ENCODE results near the gene CCL24.
"Not testable (repeated sequence)": the region's sequence is repeated elsewhere in the genome, so short reads cannot be mapped to it uniquely, and the experiment has no call there.

The CCL24 gene

DNA sequence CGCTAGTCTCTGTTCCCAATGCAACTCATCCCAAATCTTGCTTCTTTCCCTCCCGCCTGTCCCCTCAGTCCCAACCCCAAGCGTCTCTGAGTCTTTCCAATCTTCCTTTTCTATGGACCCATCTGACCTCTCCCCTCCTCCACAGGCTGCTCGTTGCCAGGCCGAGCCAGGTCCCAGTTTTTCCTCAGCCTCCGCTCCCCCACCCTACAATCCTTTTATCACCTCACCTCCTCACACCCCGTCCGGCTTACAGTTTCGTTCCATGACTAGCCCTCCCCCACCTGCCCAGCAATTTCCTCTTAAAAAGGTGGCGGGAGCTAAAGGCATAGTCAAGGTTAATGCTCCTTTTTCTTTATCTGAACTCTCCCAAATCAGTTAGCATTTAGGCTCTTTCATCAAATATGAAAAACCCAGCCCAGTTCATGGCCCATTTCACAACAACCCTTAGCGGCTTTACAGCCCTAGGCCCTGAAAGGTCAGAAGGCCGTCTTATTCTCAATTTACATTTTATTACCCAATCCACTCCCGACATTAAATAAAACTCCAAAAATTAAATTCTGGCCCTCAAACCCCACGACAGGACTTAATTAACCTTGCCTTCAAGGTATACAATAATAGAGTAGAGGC is 32.8 kb downstream of the CCL24 start:
- not testable (repeated sequence) for DNase-seq (ENCODE audit: low read depth)

GRCh38 chr7:75779516-75779915 is 34.1 kb downstream of the CCL24 start:
- not testable (repeated sequence) for DNase-seq (ENCODE audit: low read depth)

DNA sequence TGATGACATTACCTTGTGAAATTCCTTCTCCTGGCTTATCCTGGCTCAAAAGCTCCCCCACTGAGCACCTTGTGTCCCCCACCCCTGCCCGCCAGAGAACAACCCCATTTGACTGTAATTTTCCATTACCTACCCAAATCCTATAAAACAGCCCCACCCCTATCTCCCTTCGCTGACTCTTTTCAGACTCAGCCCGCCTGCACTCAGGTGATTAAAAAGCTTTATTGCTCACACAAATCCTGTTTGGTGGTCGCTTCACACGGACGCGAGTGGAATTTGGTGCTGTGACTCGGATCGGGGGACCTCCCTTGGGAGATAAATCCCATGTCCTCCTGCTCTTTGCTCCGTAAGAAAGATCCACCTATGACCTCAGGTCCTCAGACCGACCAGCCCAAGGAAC is 34.6 kb downstream of the CCL24 start:
- not testable (repeated sequence) for DNase-seq (ENCODE audit: low read depth)

GRCh38 chr7:75776295-75776971 is 37.2 kb downstream of the CCL24 start:
- peak; percentile 88 for DNase-seq (ENCODE audit: low read depth)

DNA sequence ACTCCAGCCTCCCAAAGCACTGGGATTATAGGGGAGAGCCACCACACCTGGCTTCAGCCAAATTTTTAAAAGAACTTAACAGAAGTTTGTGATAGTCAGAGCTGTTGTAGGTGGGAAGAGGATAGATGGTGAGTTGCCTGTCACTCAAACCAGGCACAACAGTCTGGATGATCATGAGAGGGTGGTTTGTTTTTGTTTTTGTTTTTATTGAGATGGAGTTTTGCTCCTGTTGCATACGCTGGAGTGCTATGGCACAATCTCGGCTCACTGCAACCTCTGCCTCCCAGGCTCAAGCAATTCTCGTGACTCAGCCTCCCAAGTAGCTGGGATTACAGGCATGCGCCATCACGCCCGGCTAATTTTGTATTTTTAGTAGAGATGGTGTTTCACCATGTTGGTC is 39.6 kb downstream of the CCL24 start:
- not testable (repeated sequence) for DNase-seq (ENCODE audit: low read depth)

GRCh38 chr7:75772081-75773077 is 41.2 kb downstream of the CCL24 start, which contains the start of gene CCL26:
Gene CCL26 (minus strand): TSS chr7:75772211. CDS start chr7:75772176, 35 bp downstream.
- peak; percentile 96 for DNase-seq (ENCODE audit: low read depth)

DNA sequence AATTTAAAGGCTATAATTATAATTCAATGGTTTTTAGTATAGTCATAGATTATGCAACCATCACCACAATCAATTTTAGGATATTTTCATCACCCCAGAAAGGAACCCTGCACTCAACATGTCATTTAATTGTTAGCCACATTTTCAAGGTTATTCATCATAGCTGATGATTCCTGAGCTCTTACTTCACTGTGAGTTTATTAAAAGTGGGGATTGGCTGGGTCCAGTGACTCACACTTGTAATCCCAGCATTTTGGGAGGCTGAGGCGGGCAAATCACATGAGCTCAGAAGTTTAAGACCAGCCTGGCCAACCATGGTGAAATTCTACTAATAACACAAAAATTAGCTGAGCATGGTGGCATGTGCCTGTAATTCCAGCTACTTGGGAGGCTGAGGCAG is 42.4 kb downstream of the CCL24 start:
- peak; percentile 92 for DNase-seq (ENCODE audit: low read depth)

DNA sequence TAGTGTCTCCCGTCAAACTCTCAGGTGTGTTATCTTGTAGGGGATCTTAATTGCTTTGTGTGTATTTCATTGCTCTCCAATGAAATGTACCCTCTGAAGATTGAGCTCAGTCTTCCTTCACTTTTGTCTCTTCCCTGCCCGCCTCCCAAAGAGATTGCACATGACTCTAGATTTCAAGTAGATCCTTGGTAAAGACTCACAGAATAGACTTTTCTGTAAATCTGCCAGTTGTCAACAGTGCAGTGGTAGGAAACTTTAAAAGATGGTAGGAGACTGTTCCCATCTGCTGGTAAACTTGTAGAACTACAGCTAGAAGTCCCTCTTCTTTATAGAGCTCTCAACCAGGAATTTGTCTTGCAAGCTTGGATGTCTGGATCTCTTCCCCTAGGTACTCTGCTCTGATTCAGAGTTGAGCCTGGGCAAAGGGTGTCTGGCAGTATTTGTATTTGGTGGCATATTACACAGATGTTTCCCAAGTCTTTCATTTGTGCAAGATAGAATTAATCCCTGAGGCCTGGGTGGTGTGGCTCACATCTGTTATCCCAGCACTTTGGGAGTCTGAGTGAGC is 51.2 kb downstream of the CCL24 start:
- DNase-seq (ENCODE audit: low read depth) = peak; percentile 46

DNA sequence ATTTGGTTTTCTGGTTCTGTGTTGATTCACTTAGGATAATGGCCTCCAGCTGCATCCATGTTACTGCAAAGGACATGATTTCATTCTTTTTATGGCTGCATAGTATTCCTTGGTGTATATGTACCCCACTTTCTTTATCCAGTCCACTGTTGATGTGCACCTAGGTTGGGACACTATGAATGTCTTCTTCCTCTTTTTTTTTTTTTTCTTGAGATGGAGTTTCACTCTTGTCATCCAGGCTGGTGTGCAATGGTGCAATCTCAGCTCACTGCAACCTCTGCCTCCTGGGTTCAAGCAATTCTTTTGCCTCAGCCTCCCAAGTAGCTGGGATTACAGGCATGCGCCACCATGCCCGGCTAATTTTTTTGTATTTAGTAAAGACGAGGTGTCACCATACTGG is 51.8 kb downstream of the CCL24 start:
- DNase-seq (ENCODE audit: low read depth) = not testable (repeated sequence)
